Right ventricle myocardium superior (tissue), 1 donor: Measurements from ENCODE around the gene S100A6. TPM values are rescaled to one million over a fixed set of nuclear protein-coding genes. Genes with fewer than 3 reads are reported as not detected.

Source experiments
- ATAC-seq: fragments of 200-7000 bp; cut with Tn5 transposase; one replicate; pipeline ENCODE4 v1.9.1; 2020; ENCODE audit warnings: mild to moderate bottlenecking; ENCODE audit not compliant: poor library complexity
- DNase-seq: peaks from one replicate; pipeline ENCODE4 v3.0.0-alpha.2; 2020
- intact Hi-C: fragments of 100-400 bp; cut with DNase I; formaldehyde crosslinking; loops from one replicate; pipeline ENCODE4 v1.11.2; 2022
- total RNA-seq: library from RNA; stranded (reverse); fragmentation: NEBNext Ultra II Directional; extraction: Animal tissue kit (Norgen Biotek cat#: 25700); gene quantifications from one replicate; pipeline ENCODE4 v1.2.1, GENCODE V29; 2021
- donor health status: DM: no; HTN: yes; CAD: no; lungs with severe emphysema.

Gene S100A6
- total RNA-seq, 1 donor from 2014 or later, result 260 TPM

GRCh38 chr1:153548722-153549688 lies 13.2 kb upstream of the S100A6 start, which contains the start of gene S100A3:
Gene S100A3, minus strand, starts transcription at chr1:153549258. Its CDS starts 773 bp downstream, at chr1:153548485.
- intact Hi-C loops, result no loop called here
- ATAC-seq, result peak; percentile 35
- peak; percentile 75 for DNase-seq

DNA sequence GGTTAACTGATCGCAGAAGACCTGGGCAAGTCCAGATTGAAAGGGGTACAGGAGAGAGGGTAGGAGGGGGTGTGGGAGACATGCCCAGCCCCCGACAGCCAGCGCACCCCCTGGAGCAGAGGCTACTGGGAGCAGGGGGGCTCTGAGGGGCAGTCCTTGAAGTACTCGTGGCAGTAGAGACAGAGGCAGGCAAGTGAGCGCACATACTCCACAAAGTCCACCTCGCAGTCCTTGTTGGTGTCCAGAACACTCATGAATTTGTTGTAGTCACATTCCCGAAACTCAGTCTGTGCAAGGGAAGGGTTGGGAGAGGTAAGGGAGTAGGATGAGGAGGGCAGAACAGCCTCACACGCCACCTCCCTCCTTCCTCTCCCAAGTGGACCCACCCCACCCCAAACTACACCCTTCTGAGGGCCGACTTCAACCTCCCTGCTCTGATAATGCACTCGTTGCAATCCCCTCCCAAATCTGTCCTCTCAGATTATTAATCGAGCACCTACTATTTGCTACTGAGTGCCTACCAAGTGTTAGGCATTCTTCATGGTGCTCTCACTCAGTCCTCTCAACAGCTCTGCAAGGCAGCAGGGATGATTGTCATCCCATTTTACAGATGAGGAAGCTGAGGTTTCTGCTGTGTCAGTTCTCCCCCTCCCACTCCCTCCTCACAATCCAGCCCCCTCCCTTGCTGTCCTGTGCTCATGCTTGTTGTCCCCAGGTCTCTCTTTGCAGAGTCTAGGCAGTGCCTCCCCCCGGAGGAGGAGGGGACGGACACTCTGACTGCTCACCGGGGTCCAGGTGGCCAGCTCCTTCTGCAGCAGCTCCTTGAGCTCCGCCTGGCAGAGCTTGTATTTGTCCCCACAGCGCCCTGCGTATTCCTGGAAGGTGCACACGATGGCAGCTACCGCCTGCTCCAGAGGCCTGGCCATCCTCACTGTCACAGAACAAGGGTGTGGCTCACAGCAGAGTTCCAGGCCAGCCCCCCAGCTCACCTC lies 12.1 kb upstream of the S100A6 start:
- ATAC-seq (no peak), DNase-seq (no peak)
- intact Hi-C loops, result no loop called here

DNA sequence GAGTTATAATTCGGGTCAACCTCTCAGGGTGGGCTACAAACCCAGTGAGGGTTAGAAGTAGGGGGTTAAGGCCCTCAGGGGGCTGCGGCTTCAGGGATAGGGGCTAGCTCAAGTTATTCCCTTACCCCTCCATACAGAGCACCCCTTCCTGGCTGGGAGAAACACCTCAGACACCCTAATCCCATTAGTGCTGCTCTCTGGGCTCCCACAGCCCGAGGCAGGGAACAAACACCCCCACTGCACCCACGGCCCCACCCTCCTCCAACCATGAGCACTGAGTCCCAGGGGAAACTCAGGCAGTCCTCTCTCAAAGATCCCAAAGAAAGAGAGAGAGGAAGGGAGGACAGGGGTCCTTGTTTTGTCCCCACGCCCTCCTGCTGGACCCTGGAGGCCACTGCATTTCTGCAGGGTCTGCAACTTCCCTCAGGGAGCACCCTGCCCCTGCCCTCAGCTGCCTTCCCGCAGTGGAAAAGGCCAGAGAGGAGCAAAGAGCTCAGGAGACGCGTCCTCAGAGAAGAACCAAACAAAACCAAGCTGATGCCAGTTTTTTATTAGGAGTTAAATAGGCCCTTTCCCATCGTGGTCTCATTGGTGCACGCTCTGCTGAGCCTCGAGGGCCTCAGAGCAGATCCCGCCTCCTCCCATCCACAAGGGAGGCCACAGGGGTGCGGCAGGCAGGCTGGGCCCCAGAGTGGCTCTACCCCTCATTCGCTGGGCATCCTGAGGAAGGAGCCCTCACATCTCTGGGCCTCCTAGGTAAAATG lies 11.2 kb upstream of the S100A6 start:
- DNase-seq, result no peak
- intact Hi-C loops, result no loop called here
- no peak for ATAC-seq

GRCh38 chr1:153546371-153546770 lies 10.6 kb upstream of the S100A6 start:
- intact Hi-C loops, result no loop called here
- no peak for ATAC-seq

DNA sequence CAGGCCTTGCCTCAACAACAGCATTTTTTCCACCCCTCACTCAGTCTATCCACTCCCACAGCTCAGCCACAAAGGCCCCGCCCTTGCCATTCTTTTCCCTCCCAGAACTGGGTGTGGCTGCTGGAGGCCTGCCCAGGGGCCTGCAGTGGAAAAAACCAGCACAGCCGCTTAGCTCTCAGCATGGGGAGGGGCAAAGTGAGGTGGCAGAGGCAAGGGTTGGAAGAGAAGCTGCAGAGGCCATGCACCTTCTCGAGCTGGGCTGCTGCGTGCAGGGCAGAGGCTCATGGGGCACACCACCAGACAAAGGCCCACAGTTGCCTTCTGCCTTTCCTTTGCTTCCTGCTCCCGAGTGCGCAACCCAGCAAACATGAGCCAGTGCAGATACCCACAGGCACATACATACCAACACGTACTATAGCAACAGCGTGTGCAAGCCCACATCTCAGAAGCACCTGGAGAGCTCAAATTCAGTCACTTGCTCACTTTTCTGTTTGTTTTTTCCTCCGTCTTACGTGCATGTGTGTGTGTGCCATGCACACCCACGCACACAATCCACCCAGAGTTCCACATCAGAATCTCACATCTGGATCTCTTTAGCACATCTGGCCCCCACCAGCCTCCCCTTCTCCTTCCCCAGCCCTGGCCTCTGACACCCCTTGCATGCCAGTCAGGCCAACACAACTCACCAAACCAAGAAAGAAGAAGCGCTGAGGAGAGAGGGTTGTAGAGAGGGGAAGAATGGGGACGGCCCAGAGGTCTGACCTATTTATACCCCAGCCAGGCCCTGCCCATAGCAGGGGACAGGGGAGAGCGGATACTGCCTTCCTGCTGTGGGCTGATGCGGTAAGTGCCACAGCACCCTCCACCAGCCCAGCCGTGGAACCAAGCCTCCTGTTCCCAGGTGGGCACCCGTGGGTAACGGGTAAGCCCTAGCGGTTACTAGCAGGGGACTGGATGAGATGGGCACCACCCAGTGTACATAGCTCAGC lies 9.6 kb upstream of the S100A6 start, which contains the start of gene S100A4:
S100A4 (minus strand) TSS at position 740 of the 989 bp plus-strand sequence. CDS start 1,012 bp downstream, outside the sequence.
- intact Hi-C loops, result no loop called here
- ATAC-seq (peak; percentile 88), DNase-seq (peak; percentile 95)

More at GRCh38 chr1:153546371-153546770, 10.6 kb upstream of the S100A6 start:
- DNase-seq, result no peak

GRCh38 chr1:153544453-153545066 lies 8.8 kb upstream of the S100A6 start:
- no peak for ATAC-seq
- intact Hi-C loops, result no loop called here
- no peak for DNase-seq

DNA sequence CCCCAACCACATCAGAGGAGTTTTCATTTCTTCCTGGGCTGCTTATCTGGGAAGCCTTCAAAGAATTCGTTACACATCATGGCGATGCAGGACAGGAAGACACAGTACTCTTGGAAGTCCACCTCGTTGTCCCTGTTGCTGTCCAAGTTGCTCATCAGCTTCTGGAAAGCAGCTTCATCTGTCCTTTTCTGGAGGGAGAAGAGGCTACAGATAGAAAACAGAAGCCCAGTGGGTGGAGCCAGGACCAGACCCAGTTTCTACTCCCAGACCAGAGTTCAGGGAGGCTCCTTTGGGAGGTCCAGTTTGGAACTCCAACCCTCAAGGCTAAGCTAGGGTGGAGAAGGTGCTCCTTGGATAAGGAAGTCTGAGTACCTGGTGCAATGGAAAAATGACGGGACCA lies 7.9 kb upstream of the S100A6 start:
- intact Hi-C loops, result no loop called here
- DNase-seq (no peak), ATAC-seq (no peak)

- DNase-seq (no peak), ATAC-seq (no peak)
- intact Hi-C loops, result no loop called here
Measured at GRCh38 chr1:153542956-153543711, 7.3 kb upstream of the S100A6 start.

GRCh38 chr1:153541641-153542590 lies 6.1 kb upstream of the S100A6 start:
- no peak for DNase-seq
- no peak for ATAC-seq
- intact Hi-C loops, result no loop called here

DNA sequence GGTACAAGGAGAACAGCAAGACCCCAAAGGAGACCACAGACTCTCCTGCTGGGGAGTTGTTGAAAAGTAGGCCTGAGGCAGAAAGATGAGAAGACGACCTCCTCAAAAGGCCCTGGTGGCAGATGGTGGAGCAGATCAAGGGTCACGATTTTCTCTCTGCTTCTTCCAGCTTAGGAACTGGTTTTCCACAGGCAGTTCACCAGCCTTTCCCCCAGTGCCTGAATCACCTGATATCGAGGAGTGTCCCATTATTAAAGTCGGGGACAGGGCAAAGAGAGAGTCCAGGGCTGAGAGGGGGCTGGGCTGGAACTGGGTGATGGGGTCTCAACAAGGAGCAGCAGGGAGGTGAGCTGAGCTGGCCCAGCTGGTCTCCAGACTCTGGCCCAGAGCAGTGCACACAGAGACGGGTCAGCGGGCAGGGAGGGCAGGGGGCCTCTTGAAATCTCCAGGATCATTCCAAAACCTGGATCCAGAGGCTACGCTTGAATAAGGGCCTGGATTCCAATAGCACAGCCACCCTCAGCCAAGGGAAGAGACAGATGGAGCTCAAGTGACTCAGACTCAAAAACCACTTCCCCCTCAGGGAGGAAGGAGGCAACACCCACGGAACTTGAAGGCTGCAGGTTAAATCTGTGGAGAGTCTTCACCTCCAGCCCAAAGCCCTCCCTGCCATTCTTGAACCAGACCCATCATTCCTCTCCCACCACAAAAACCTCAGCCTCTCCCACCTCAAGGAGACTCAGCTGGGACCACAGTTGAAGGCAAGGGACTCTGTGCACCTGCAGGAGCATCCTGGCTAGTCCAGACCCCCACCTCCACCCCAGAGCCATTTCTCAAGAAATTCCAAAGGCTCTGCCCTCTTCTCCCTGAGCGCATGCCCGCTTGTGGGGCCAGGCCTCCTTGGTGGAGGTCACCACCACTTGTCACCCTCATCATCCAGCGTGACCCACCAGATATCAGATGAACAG lies 4.9 kb upstream of the S100A6 start, which contains the start of gene S100A5:
S100A5 (minus strand) TSS at position 541 of the 968 bp plus-strand sequence. CDS start 743 bp downstream, outside the sequence.
- no peak for ATAC-seq
- intact Hi-C loops, result no loop called here
- DNase-seq, result no peak

DNA sequence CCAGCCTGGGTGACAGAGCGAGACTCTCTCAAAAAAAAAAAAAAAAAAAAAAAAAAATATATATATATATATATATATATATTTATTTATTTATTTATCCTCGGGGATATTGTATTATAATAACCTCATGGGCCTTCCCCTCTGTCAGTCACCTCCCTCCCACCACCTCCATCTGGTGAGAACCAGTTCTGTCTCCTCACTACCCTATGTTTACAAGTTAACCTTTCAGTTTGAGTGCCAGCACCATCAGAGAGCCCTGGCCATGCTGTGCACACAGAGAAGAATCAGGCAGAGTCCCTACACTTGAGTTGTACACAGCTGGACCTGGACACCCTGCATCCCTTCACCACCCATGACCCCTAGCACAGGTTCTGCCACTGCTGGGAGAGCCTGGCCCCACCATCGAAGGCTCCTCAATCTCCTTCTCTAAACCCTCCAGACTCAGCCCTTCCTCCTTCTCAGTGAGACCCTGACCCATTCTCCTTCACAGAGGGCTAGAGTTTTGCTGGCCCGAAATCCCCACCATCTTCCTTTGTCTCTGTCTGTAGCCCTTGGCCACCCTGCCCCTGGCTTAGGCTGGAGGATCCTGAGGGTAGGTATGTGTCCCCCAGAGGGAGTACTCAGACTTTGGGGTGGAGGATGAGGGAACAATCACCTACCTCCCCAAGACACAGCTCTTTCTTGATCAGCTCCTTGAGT lies 3.8 kb upstream of the S100A6 start:
- no peak for DNase-seq
- no peak for ATAC-seq

GRCh38 chr1:153538315-153538821 lies 2.6 kb upstream of the S100A6 start:
- intact Hi-C loops, result loop anchor here (10.0 kb wide), 1 partner anchor 446 kb away; the partner anchor contains the start of gene RAB13
- DNase-seq (no peak), ATAC-seq (no peak)

More for the DNA sequence above, 3.8 kb upstream of the S100A6 start:
- intact Hi-C loops, result loop anchor here (10.0 kb wide), 1 partner anchor 445 kb away; the partner anchor contains the start of gene RAB13

GRCh38 chr1:153537376-153537730 lies 1.6 kb upstream of the S100A6 start:
- DNase-seq, result no peak
- intact Hi-C loops, result loop anchor here (10.0 kb wide), 1 partner anchor 447 kb away; the partner anchor contains the start of gene RAB13
- no peak for ATAC-seq
